ENCODE results near the gene TNFSF9. TPM values are rescaled to one million over a fixed set of nuclear protein-coding genes. Genes with fewer than 3 reads are reported as not detected.
"Not testable (repeated sequence)": the region's sequence is repeated elsewhere in the genome, so short reads cannot be mapped to it uniquely, and the experiment has no call there.

Gene TNFSF9
- total RNA-seq, 2 donors from 2014 or later = 0.68 to 3.9 TPM

GRCh38 chr19:6503407-6504201 is 27.2 kb upstream of the TNFSF9 start:
- Mint-ChIP-seq H3K4me1 (peaks cover 3% of the 10 kb centered on the region), H3K27ac (no peak overlapping the region), H3K27me3 (ENCODE audit: insufficient read depth) (peaks cover 45% of the 10 kb centered on the region), H3K4me3 (no peak overlapping the region), H3K9me3 (no peaks in the 10 kb centered on the region), H3K36me3 (ENCODE audit: low read depth) (no peaks in the 10 kb centered on the region)
- no peak for TF ChIP-seq CTCF (conservative IDR thresholded peaks at IDR 0.05)
- 93 to 94% methylated on average over 4 to 8 of the region's 9 CpGs for WGBS, 2 experiments (ENCODE audit: insufficient coverage in 1 of 2, insufficient read length in 1 of 2)
- peaks cover 38% of the 10 kb centered on the region for H3K27me3 ChIP-seq (ENCODE audit: control insufficient read depth, insufficient read depth, low read length, poor library complexity, severe bottlenecking)
- H3K27ac ChIP-seq (ENCODE audit: low read depth, low read length) = no peak overlapping the region
- no peak overlapping the region for H3K9ac ChIP-seq (ENCODE audit: extremely low read depth, low read length, poor library complexity, severe bottlenecking)
- no peak overlapping the region for H3K4me3 ChIP-seq (ENCODE audit: low read length)
- H3K9me3 ChIP-seq (ENCODE audit: control insufficient read depth, low read length) = no peaks in the 10 kb centered on the region
- H3K4me1 ChIP-seq (ENCODE audit: control insufficient read depth, insufficient read depth, low read length) = no peaks in the 10 kb centered on the region
- DNase-seq = no peak
- no peaks in the 10 kb centered on the region for H3K36me3 ChIP-seq (ENCODE audit: control insufficient read depth, insufficient read depth, low read length)

GRCh38 chr19:6508028-6508771 is 22.6 kb upstream of the TNFSF9 start:
- H3K9ac ChIP-seq (ENCODE audit: extremely low read depth, low read length, poor library complexity, severe bottlenecking); H3K36me3 Mint-ChIP-seq (ENCODE audit: low read depth); DNase-seq; H3K36me3 ChIP-seq (ENCODE audit: control insufficient read depth, insufficient read depth, low read length); H3K27ac ChIP-seq (ENCODE audit: low read depth, low read length); H3K27me3 ChIP-seq (ENCODE audit: control insufficient read depth, insufficient read depth, low read length, poor library complexity, severe bottlenecking); H3K4me1 Mint-ChIP-seq; H3K9me3 Mint-ChIP-seq; H3K27me3 Mint-ChIP-seq (ENCODE audit: insufficient read depth); H3K4me3 Mint-ChIP-seq; H3K4me3 ChIP-seq (ENCODE audit: low read length); H3K27ac Mint-ChIP-seq; H3K9me3 ChIP-seq (ENCODE audit: control insufficient read depth, low read length); H3K4me1 ChIP-seq (ENCODE audit: control insufficient read depth, insufficient read depth, low read length): not testable (repeated sequence)
- WGBS, 2 experiments (ENCODE audit: insufficient coverage in 1 of 2, insufficient read length in 1 of 2) = 85 to 92% methylated on average over 5 to 9 of the region's 9 CpGs

- Histone ChIP-seq H3K27me3 (ENCODE audit: control insufficient read depth, insufficient read depth, low read length, poor library complexity, severe bottlenecking) (no peaks in the 10 kb centered on the region), H3K36me3 (ENCODE audit: control insufficient read depth, insufficient read depth, low read length) (no peaks in the 10 kb centered on the region), H3K4me3 (ENCODE audit: low read length) (no peak overlapping the region), H3K4me1 (ENCODE audit: control insufficient read depth, insufficient read depth, low read length) (no peaks in the 10 kb centered on the region), H3K27ac (ENCODE audit: low read depth, low read length) (no peak overlapping the region), H3K9ac (ENCODE audit: extremely low read depth, low read length, poor library complexity, severe bottlenecking) (no peak overlapping the region), H3K9me3 (ENCODE audit: control insufficient read depth, low read length) (no peaks in the 10 kb centered on the region)
- Mint-ChIP-seq H3K27ac (no peak overlapping the region), H3K9me3 (no peaks in the 10 kb centered on the region), H3K36me3 (ENCODE audit: low read depth) (no peaks in the 10 kb centered on the region), H3K4me3 (no peak overlapping the region), H3K4me1 (no peaks in the 10 kb centered on the region), H3K27me3 (ENCODE audit: insufficient read depth) (no peaks in the 10 kb centered on the region)
- TF ChIP-seq CTCF (conservative IDR thresholded peaks at IDR 0.05) = no peak
- no peak for DNase-seq
- WGBS, 2 experiments (ENCODE audit: insufficient coverage in 1 of 2, insufficient read length in 1 of 2) = 85 to 86% methylated on average over 15 to 20 of the region's 20 CpGs
Observed at GRCh38 chr19:6509118-6509971, 21.5 kb upstream of the TNFSF9 start.

Data from endodermal cell (in vitro differentiated cells).